Testis (tissue), 3 donors: Measurements from ENCODE around the gene SYTL4. TPM values are rescaled to one million over a fixed set of nuclear protein-coding genes. Genes with fewer than 3 reads are reported as not detected.
A peak's percentile ranks its signal among the peaks of the same experiment; 100 is the strongest.

Source experiments
- DNase-seq: peaks from one replicate; pipeline ENCODE4 v3.0.0-alpha.2; 2019
- H3K27ac ChIP-seq, 2 donors: fragments of 200-600 bp; sonication (generic); one replicate each; pipeline ENCODE4 v1.5.1; 2019
- H3K27me3 ChIP-seq: fragments of 200-600 bp; sonication (generic); one replicate; pipeline ENCODE4 v1.5.1; 2019
- H3K36me3 ChIP-seq: fragments of 200-600 bp; sonication (generic); one replicate; pipeline ENCODE4 v1.5.1; 2017; ENCODE audit warnings: low read depth; ENCODE audit errors: missing control alignments
- H3K4me1 ChIP-seq: fragments of 200-600 bp; sonication (generic); one replicate; pipeline ENCODE4 v1.5.1; 2019
- H3K4me3 ChIP-seq, 2 donors: fragments of 200-600 bp; sonication (generic); one replicate each; pipeline ENCODE4 v1.5.1; 2017 to 2019
- H3K9me3 ChIP-seq: fragments of 200-600 bp; sonication (generic); one replicate; pipeline ENCODE4 v1.5.1; 2017
- CTCF ChIP-seq, 3 experiments: fragments of 450-650 bp in 2 of 3; fragments of 200-600 bp in 1 of 3; sonication (generic) in 1 of 3; IDR thresholded peaks; one replicate each; pipeline ENCODE4 v1.5.1; 2016 to 2019; ENCODE audit warnings: antibody characterized with exemption in 3 of 3, mild to moderate bottlenecking in 2 of 3, moderate library complexity in 1 of 3
- POLR2A ChIP-seq: fragments of 450-650 bp; IDR thresholded peaks from one replicate; pipeline ENCODE4 v1.6.1; 2017; ENCODE audit warnings: antibody characterized with exemption, mild to moderate bottlenecking, moderate library complexity
- WGBS, 2 donors: methylation state at CpG; one replicate each; pipeline ENCODE4 v1.1.5; 2018; 5-methylcytosine and 5-hydroxymethylcytosine counted together
- intact Hi-C: fragments of 100-400 bp; cut with DNase I; formaldehyde crosslinking; loops from one replicate; pipeline ENCODE4 v1.15.1; 2023; ENCODE audit warnings: low total_unique reads
- polyA plus RNA-seq: library from polyadenylated mRNA; stranded (reverse); fragments of 350-450 nt; fragmentation: Illumina TruSeq; extraction: RNeasy Lipid Tissue Mini Kit (QIAGEN cat#74804); gene quantifications from one replicate; pipeline ENCODE4 v1.2.3, GENCODE V29; 2014; ENCODE audit warnings: low read depth, low replicate concordance; ENCODE audit not compliant: insufficient read depth
- total RNA-seq, 2 donors: library from RNA; depleted of rRNA; stranded (reverse); fragments of >200 nt; gene quantifications; one replicate each; pipeline ENCODE4 v1.2.3, GENCODE V29; 2016

SYTL4 gene
- total and polyA plus RNA-seq, 3 donors from 2014 or later: 26.3 to 64.7 (median 51.4) TPM

- Histone ChIP-seq H3K9me3 (no peaks in the 10 kb centered on the region), H3K4me3 (no peak overlapping the region), H3K27ac (no peak overlapping the region), H3K4me1 (no peaks in the 10 kb centered on the region), H3K27me3 (no peaks in the 10 kb centered on the region), H3K36me3 (no peaks in the 10 kb centered on the region)
- intact Hi-C loops: no loop called here
- 82 to 87% methylated on average over 4 of the region's 4 CpGs for WGBS, 2 donors
- TF ChIP-seq POLR2A: no peak
- no peak for TF ChIP-seq CTCF (IDR thresholded peaks at IDR 0.05)
- DNase-seq: no peak
Measured at GRCh38 chrX:100659431-100660137, 72.3 kb downstream of the SYTL4 start.

DNA sequence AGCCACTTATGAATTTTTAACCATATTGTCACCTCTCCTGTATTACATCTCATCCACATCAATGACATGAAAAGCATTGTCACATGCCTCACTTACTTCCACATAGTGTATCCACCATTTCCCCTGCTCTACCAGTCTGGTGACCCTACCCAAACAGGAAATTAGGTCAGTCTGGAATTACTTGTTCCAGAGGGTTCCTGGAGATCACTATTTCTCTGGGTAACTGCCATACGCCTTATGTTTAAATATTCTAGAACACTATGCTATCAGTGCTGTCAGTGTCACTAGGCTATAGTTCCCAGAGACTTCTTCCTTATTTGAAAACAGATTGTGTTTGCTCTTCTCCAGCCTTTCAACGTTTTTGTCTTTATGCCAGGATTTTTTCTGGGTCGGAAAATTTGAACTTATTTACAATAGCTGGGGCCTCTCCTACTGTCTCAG, 73.0 kb downstream of the SYTL4 start:
- H3K27ac ChIP-seq: no peak overlapping the region
- H3K27me3 ChIP-seq: no peaks in the 10 kb centered on the region
- 51 to 83% methylated on average over 3 of the region's 3 CpGs for WGBS, 2 donors
- H3K9me3 ChIP-seq: no peaks in the 10 kb centered on the region
- intact Hi-C loops: no loop called here
- H3K36me3 ChIP-seq: no peaks in the 10 kb centered on the region
- no peak for TF ChIP-seq CTCF (IDR thresholded peaks at IDR 0.05)
- no peak for TF ChIP-seq POLR2A
- no peaks in the 10 kb centered on the region for H3K4me1 ChIP-seq
- no peak for DNase-seq
- H3K4me3 ChIP-seq: no peak overlapping the region

- H3K4me3 ChIP-seq: no peak overlapping the region
- WGBS, 2 donors: 57 to 69% methylated on average over 3 of the region's 3 CpGs
- no peaks in the 10 kb centered on the region for H3K4me1 ChIP-seq
Measured at GRCh38 chrX:100654261-100654660, 77.7 kb downstream of the SYTL4 start.

DNA sequence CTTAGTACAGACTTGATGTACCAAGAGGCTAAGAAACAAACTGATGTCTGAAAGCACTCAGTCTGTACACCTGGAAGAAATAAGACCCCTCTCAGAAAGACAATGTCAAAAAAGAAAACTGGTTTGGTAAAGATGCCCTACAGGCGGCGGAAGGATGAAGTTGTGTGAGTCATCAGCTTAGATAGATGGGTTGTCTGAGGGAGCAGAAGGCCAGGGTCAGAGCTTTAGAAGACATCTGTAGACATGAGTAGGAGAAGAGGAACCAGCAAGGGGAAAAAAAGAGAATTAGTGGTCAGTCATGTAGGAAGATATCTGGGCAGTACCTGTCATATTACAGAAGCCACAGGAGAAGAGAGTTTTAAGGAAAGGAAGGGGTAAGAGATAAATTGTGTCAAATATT, 79.7 kb downstream of the SYTL4 start:
- WGBS, 2 donors: 71 to 97% methylated on average over 2 of the region's 2 CpGs
- intact Hi-C loops: no loop called here
- H3K4me1 ChIP-seq: no peaks in the 10 kb centered on the region

More at GRCh38 chrX:100654261-100654660, 77.7 kb downstream of the SYTL4 start:
- intact Hi-C loops: no loop called here
- Histone ChIP-seq H3K36me3 (no peaks in the 10 kb centered on the region), H3K27me3 (no peaks in the 10 kb centered on the region), H3K27ac (no peak overlapping the region), H3K9me3 (no peaks in the 10 kb centered on the region)
- no peak for TF ChIP-seq POLR2A
- no peak for TF ChIP-seq CTCF (IDR thresholded peaks at IDR 0.05)
- peak; percentile 23 for DNase-seq

More for the DNA sequence above, 79.7 kb downstream of the SYTL4 start:
- no peak overlapping the region for H3K4me3 ChIP-seq
- TF ChIP-seq POLR2A: no peak
- TF ChIP-seq CTCF (IDR thresholded peaks at IDR 0.05): no peak
- no peak for DNase-seq
- H3K36me3 ChIP-seq: no peaks in the 10 kb centered on the region
- H3K27me3 ChIP-seq: no peaks in the 10 kb centered on the region
- no peaks in the 10 kb centered on the region for H3K9me3 ChIP-seq
- no peak overlapping the region for H3K27ac ChIP-seq
